OCI-M2 (cell line): ENCODE measurements around the gene ABTB2.
"Not testable (repeated sequence)": the region's sequence is repeated elsewhere in the genome, so short reads cannot be mapped to it uniquely, and the experiment has no call there.

Source experiments
- DNase-seq: peaks from one replicate; lab custom pipeline; 2025; ENCODE audit not compliant: unreplicated experiment; lab: John Stamatoyannopoulos, UW

Gene ABTB2

DNA sequence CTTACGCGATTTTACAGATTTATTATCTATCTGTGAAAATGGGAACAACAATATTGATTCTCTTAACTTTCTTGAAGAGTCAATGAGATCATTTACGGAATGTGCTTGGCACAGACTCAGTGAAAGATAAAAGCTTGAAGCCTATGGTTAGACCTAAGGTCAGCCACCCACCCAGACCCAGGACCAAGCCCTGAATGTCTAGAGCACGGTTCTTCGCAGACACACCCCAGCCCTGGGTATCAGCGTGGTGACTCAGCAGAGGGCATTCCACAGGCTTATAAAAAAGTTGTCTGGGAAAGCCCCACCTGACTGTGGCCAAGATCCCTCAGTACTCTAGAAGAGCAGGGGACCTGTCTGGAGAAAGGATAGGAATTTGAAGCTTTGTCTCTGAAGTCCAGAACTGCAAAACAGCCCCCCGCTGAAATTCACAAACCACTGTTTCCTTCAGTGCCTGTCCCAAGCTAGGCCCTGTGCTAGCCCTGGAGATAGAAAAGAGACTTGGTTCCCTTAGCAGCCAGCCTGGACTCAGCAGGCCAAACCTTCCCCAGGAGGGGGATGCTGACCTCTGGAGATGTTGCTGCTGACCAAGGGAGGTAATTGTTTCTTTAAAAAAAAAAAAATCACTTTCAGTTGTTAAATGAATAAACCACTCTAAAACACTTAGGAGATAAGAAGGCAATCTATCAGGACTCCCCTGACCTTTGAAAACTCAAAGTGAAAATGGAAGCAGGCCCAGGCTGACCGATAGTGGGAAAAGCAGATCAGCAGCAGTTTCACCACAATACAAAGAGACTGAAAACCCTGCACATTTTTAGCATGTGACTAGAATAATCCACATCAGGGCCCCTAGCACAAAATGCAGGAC, 114.0 kb downstream of the ABTB2 start:
- no peak for DNase-seq

DNA sequence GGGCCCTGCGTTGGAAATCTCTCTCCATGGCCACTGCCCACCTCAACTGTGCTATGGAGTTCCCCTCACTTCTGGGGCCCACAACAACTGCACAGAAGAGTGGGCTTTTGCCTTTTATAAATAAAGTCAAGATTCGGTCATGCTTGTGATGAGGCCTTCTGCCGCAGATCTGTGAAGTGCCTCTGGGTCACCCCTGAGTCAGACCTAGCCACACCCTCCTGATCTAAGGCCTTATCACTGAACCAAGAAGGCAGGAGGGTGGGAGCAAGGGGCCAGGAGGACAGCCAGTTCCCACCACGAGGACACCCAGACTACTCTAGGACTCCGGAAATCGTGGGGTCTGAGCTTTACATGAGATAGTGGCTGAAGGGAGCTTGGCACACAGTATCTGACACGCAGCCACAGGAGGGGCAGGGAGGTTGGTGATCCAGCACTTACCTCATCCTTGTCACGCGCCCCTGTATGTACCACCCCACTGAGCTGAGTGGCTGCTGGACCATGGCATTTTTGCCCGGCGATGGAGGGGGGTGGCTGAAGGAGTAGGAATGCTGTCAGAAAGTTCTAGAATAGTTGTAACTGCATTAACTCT, 115.7 kb downstream of the ABTB2 start:
- peak; percentile 21 for DNase-seq

DNA sequence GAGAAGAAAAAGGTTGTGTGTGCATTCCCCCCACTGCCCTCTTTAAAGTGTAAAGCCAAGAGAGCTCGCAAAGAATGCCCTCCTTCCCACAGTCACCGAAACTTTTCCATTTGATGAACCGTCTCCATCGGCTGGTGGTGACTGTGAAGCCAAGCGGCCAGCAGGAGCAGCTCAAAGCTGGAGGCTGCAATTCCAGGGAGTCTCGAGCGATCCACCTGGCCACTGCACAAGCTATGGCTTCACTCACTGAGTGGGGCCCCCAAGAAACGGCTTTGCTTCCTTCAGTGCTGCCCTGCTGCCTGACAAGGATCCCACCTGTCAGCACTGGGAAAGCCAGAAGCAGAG, 117.7 kb downstream of the ABTB2 start:
- DNase-seq, result no peak

DNA sequence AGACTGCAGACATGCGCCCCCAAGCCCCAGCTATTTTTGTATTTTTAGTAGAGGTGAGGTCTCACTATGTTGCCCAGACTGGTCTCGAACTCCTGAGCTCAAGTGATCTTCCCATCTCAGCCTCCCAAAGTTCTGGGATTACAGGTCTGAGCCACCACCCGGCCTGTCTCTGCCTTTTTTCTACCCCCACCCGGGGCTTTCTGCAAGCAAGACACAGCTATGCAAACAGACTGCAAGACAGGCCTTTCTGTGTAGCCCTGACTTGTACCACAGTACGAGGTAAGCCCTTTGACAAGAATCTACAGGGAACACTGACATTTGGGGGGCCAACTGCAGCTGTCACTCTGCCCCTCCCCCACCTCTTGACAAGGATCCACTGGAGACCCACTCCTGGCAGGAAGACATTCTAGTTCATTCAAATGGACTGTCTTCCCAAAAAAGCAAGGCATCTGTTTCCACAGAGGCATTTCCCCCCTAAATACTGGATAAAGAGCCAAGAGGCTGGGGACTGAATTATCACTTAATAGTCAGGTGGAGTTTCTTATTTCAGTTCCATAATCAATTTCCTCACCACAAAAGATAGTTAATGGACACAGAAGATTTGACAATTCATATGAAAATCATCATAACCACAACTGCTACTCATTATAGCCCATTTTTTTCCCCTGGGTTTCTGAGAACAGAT, 118.2 kb downstream of the ABTB2 start:
- DNase-seq, result no peak

DNA sequence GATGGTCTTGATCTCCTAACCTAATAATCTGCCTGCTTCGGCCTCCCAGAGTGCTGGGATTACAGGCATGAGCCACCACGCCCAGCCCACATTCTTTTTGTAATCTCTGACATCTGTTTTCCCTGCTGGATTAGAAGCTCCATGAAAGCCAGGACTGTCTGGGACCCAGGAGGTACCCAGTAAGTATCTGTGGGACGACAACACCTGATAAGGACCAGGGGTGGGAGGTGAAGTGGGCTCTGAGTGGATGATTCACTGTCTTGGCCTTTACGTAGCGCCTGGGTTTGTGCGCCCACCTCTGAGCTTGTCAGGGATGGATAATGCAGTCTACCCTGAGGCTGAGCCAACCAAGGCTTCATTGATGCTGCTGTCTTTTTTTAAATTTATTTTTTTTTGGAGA, 118.8 kb downstream of the ABTB2 start:
- no peak for DNase-seq

DNA sequence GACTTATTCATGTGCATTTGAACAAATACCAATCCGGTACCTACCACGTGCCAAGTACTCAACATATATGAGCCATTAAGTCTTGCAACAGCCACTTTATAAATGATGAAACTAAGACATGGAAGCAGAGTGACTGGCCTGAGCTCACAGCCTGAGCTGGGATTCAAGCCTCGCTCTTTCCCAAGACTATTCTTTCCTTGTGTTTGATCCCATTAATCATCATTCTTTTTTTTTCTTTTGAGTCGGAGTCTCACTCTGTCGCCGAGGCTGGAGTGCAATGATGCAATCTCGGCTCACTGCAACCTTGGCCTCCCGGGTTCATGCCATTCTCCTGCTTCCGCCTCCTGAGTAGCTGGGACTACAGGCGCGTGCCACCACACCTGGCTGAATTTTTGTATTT, 119.3 kb downstream of the ABTB2 start:
- DNase-seq, result no peak

DNA sequence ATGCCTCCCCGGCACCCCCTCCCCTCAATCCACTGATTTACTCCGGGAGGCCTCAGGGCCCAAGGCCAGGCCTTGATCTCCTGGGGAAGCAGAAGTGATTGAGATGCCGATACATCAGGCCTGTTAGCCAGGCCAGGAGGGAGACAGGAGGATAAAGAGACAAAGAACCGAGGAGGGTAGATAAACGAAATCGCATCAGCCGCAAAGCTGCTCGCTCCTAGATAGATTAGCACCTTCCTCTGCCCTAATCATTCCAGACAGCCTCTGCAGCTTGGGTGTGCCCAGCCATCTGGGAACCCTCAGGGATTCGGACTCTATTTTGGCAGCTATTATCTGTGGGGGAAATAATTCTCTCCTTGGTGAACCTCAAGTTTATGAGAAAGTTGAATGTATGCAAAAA, 121.2 kb downstream of the ABTB2 start:
- peak; percentile 52 for DNase-seq

DNA sequence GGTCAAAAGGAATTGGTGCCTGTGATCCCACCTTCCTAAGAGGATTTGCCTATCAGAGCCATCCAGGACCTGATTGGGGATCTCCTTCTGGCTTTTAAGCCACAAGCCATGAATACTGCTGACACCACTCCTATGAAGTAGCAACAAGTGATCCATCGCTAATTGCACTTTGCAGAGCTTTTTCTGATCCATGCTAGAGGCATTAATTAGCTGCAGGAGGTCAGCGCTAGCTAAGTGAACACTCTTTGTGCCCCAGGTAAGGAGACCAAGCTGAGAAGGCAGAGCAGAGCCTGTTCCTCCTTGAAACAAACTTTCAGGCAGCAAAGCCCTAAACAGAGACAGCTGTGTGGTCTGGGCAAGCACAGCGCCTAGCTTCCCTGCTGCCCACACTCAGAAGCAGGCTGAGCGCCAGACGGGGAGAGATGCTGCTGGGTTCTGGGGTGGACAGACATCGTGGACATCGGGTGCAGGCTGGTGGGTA, 122.2 kb downstream of the ABTB2 start:
- DNase-seq, result no peak

DNA sequence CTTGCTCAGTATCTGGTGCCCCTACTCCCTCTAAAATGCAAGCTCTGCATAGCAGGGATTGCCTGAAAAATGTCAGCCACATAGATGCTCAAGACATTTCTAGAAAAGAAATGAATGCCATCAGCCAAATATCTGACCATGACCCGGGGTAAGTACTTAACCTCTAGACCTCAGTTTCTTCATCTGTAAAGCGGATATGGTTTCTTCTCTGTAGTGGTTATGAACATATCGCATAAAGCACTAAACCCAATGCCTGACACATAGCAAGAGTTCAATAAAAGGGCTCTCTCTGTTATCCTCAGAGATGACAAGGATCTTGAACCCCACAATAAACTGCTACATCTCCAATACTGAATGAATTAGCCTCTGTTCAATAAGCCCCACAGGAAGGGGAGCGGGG, 122.6 kb downstream of the ABTB2 start:
- no peak for DNase-seq

DNA sequence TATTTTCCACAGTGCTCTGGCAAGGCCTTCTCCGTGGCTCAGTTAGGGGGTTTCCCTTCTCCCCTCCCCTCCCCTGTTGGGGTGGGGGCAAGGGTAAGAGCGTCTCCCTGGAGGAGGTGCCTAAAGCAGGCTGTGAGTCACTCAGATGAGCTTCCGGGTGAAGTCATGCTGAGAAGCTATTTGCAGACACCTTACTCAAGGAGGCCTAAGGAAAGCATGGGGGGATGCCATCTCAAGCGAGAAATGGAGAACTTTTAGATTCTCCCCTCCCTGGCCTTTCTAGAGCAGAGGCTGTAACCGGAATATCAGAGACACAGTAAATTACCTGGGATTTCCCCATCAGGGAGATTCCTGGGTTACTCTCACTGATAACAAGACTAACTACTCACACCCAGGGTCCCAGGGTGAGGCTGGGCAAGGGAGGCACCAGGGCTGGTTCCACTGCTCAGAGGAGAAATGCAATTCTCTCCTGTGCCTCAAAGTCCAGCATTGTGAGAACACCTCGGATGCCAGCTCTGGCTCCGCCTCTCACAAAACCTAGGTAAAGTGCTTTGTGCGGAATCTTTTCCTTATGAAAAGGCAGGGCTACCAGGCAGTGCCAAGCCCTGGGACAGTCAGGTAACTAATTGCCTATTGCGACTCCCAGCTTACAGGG, 123.6 kb downstream of the ABTB2 start:
- no peak for DNase-seq

DNA sequence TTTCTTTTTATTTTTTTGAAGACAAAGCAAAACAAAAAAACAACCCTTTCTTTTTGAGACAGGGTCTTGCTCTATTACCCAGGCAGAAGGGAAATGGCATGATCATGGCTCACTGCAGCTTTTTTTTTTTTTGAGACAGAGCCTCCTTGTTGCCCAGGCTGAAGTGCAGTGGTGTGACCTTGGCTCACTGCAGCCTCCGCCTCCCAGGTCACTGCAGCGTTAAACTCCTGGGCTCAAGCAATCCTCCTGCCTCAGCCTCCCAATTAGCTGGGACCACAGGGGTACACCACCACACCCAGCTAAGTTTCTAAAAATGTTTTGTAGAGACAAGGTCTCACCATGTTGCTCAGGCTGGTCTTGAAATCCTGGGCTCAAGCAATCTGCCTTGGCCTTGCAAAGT, 124.6 kb downstream of the ABTB2 start:
- DNase-seq, result no peak

DNA sequence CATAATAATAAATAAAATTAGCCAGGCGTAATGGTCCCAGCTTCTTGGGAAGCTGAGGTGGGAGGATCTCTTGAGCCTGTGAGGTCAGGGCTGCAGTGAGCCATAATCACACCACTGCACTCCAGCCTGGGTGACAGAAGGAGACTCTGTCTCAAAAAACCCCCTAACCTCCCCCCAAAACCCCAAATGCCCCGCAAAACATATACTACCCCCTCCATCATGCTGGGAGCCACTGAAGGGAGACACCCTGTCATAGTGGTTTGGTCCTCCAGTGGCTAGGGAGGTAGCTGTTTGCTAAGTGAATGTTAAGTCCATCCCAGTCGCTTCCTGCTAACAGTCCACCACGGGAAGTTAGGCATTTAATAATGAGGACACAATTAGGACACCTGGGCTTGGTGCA, 125.0 kb downstream of the ABTB2 start:
- no peak for DNase-seq

DNA sequence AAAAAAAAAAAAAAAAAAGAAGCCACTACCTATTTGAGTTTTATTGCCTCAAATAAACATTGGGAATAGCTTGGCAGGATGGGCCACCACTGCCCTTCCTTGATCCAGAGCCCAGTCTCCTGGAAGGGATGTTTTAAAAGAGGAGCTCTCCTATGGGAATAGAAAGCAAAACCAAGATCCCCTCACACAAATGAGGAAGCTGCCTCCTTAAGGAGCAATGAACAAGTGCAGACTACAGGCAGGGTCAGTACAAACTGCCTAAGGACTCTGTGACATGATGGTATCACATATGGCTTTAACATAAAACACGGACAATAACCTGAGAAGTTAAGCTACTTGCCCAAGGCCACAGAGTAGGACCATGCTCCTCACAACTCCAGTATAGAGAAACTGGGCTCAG, 131.6 kb downstream of the ABTB2 start:
- DNase-seq, result no peak

DNA sequence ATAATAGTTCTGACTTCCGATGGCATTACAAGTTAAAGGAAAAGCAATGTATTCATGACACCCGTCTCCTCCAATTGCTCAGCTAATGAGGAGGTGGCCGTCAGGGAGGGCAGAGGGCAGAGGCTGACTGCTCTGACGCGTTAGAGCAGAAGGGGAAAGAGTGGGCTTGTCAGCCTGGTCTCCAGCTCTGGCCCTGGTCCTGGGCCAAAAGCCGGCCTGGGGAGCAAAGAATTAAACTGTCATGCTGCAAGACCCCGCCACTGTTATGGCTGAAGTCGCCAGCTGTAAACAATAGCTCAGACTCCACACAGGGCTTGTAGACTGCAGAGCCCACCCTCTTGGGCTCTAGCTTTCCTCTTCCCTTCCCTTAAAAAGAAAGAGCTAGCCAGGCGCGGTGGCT, 132.7 kb downstream of the ABTB2 start:
- DNase-seq, result no peak

DNA sequence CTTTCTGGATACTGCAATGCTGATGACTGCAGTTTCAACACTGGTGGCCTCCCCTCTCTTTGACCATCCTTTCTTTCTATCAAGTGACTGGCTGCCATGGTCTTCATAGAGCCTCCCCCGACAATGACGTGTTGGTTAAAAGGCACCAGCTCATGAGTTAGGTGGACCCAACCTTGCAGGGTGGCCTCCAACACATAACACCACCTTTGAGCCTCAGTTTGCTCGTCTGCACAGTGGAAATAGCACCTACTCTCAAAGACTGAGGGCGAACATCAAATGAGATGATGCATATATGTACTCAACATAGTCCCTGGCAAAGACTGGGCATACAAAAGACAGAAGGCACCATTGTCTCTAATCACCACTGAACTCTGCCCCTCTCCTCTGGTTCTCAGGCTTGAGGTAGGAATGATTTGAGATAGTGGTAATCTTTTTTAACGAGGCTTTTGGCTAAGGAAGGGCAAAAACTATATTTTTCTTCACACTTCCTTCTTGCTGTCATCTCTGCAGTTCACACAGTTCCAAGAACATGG, 133.3 kb downstream of the ABTB2 start:
- DNase-seq, result no peak

DNA sequence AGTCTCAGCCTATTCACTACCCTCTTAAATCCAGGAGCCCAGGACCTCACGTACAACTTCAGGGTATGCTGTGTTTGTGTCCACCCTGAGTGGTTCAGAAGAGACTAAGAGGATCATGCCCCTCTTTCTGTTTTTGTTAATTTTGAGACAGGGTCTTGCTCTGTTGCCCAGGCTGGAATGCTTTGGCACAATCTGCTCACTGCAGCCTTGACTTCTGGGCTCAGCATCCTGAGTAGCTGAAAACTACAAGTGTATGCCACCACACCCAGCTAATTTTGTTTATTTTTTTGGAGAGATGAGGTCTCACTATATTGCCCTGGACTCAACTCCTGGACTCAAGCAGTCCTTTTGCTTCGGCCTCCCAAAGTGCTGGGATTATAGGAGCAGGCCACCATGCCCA, 133.9 kb downstream of the ABTB2 start:
- DNase-seq, result no peak

DNA sequence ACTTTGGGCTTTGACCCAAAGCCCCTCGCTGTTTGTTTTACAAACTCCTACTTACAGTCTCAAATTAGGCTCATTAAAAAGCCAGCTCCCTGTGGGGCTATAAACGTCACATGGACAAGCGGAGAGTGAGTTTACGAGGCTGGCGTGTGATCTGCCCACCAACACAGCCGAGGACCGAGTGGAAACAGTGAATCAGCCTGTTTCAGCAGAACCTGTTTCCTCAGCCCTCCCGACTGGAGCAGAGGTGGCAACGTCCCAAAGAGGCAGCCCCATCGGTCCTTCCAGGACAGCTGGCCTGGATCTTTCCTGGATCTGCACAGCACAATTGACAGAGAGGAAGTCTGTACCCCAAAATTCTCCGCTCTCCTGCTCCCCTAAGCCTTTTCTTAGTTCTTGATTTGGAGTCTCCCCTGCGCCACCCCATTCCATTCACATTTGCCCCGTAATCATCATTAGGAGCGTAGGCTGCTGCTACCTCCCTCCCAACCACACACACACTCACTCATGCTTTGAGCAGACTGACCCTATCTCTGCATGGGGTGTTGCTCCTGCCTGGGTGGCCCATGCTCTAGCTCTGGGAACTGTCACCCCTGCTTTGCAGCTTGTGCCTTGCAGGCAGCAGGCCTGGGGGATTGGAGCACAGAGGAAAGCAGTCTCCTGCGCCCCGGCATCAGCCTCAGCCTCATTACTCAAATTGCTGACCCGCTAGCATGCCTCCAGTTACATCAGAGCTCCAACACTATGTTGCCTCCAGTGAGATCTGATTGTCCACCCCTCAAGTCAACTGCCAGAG, 134.6 kb downstream of the ABTB2 start:
- DNase-seq, result no peak

DNA sequence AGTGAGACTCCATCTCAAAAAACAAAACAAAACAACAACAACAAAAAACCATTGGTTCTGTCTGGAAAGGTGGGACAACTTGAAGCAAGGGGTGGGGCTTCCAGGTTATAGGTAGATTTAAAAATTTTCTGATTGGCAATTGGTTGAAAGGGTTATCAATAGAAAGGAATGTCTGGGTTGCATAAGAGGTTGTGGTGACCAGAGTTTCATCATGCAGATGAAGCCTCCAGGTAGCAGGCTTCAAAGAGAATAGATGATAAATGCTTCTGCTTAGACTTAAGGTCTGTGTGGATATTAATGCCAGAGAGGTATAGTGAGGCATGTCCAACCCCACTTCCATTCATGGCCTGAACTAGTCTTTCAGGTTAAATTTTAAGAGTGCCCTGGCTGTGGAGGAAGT, 135.8 kb downstream of the ABTB2 start:
- DNase-seq, result no peak

DNA sequence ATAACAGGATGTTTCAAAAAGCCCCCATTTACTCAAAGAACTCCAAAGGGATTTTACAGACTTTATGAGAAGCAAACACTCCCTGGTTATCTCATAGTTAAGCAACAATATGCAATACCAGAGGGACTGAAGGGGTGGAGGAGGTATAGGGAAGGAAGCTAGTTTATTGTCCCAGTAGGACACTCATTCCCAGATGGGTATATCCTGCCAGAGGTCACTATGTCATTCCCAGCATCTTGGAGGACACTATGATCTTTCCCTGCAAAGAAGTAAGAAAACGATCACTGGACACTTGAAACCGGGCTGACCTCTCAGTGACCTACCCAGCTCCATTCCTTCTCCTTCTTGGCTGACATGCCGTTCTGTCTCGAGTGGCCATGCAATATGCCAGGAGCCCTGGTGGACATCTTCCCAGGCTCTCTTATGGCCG, 137.9 kb downstream of the ABTB2 start:
- no peak for DNase-seq

DNA sequence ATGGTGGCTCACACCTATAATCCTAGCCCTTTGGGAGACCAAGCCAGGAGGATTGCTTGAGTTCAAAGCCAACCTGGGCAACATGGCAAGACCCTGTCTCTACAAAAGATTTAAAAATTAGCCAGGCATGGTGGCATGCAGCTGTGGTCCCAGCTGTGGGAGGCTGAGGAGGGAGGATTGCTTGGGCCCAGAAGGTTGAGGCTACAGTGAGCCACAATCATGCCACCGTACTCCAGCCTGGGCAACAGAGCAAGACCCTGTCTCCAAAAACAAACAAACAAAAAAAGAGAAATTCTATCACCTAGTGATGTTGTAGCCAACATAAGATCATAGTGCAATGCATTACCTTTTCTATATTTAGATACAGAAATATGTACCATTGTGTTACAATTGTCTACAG, 138.5 kb downstream of the ABTB2 start:
- no peak for DNase-seq

DNA sequence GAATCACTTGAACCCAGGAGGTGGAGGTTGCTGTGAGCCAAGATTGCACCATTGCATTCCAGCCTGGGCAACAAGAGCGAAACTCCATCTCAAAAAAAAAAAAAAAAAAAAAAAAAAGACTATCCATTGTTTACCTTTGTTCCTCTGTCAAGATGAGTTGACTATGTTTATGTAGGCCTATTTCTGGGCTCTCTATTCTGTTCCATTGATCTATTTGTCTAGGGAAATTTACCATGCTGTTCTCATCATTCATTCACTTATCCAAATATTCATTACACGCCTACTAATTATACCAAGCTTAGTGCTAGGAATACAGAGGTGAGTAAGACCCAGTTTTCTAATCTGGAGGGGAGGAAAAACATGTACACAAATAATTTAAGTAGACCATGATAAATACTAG, 139.1 kb downstream of the ABTB2 start:
- DNase-seq, result not testable (repeated sequence)
